Mucosa of descending colon (tissue), 3 donors: Measurements from ENCODE around the gene MAGI2. TPM values are rescaled to one million over a fixed set of nuclear protein-coding genes. Genes with fewer than 3 reads are reported as not detected.

Source experiments
- ATAC-seq: fragments of 200-7000 bp; cut with Tn5 transposase; one replicate; pipeline ENCODE4 v1.9.1; 2020; ENCODE audit warnings: mild to moderate bottlenecking, moderate library complexity
- DNase-seq, 3 donors: peaks; one replicate each; pipeline ENCODE4 v3.0.0-alpha.2; 2020
- H3K36me3 ChIP-seq: fragments of 200-600 bp; one replicate; pipeline ENCODE4 v1.8.0; 2021; ENCODE audit warnings: low read depth, mild to moderate bottlenecking
- H3K4me1 ChIP-seq: fragments of 200-600 bp; one replicate; pipeline ENCODE4 v1.8.0; 2021; ENCODE audit warnings: low read depth, mild to moderate bottlenecking
- H3K4me3 ChIP-seq: fragments of 200-600 bp; one replicate; pipeline ENCODE4 v1.8.0; 2021; ENCODE audit warnings: mild to moderate bottlenecking
- H3K9me3 ChIP-seq: fragments of 200-600 bp; one replicate; pipeline ENCODE4 v1.8.0; 2021; ENCODE audit warnings: mild to moderate bottlenecking
- CTCF ChIP-seq: fragments of 200-600 bp; IDR thresholded peaks from one replicate; pipeline ENCODE4 v1.8.0; 2022; ENCODE audit warnings: antibody characterized with exemption, mild to moderate bottlenecking
- intact Hi-C, 2 donors: fragments of 100-400 bp; cut with DNase I in 1 of 2; cut with micrococcal nuclease in 1 of 2; formaldehyde crosslinking; loops; one replicate each; pipeline versions ENCODE4 v1.11.0 to v1.11.1; 2022; cut with DNase I, micrococcal nuclease
- total RNA-seq, 3 donors: library from RNA; stranded (reverse); fragmentation: NEBNext Ultra II Directional in 2 of 3; extraction: Animal tissue kit (Norgen Biotek cat#: 25700) in 2 of 3; gene quantifications; one replicate each; pipeline versions ENCODE4 v1.2.1 to v1.2.4, GENCODE V29; 2021 to 2023
- donor health status: DM: no; HTN: no; CAD: no; lungs with moderate emphysema.
- donor health status: DM: no; HTN: no; CAD: no.
- donor health status: DM: no; HTN: yes; CAD: no.

Gene MAGI2
- total RNA-seq, 3 donors from 2014 or later = 1.9 to 14.5 (median 2.7) TPM

DNA sequence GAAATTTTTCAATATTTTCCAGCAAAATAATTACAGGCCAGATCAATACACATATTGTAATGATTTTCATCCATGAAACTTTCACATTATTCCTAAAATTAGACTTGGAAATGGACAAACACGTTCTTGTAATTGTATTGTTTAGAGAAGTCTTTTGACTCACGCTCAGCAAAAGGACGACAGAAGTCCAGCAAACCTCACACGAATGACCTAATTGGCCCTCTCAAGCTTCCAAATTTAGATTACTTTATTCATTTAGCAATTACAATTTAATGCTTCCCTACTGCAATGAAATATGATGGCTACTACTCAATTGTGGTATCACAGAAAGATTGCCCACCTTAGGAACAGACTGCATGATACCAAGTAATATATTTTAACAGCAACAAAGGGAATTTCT lies 702.2 kb downstream of the MAGI2 start:
- no peak for TF ChIP-seq CTCF
- H3K9me3 ChIP-seq = no peaks in the 10 kb centered on the region
- no peaks in the 10 kb centered on the region for H3K4me1 ChIP-seq
- H3K4me3 ChIP-seq = no peak overlapping the region
- intact Hi-C loops = no loop called here
- ATAC-seq = no peak
- no peak for DNase-seq
- no peaks in the 10 kb centered on the region for H3K36me3 ChIP-seq

- H3K9me3 ChIP-seq = no peaks in the 10 kb centered on the region
- no peak for ATAC-seq
- TF ChIP-seq CTCF = no peak
- intact Hi-C loops = no loop called here
- no peaks in the 10 kb centered on the region for H3K36me3 ChIP-seq
- DNase-seq = no peak
- no peak overlapping the region for H3K4me3 ChIP-seq
- no peaks in the 10 kb centered on the region for H3K4me1 ChIP-seq
These were observed 704.3 kb downstream of the MAGI2 start for GRCh38 chr7:78749052-78749746.

GRCh38 chr7:78747592-78747991 lies 705.9 kb downstream of the MAGI2 start:
- H3K9me3 ChIP-seq = no peaks in the 10 kb centered on the region
- intact Hi-C loops = no loop called here
- no peak for DNase-seq
- ATAC-seq = no peak
- no peaks in the 10 kb centered on the region for H3K4me1 ChIP-seq
- H3K4me3 ChIP-seq = no peak overlapping the region
- no peaks in the 10 kb centered on the region for H3K36me3 ChIP-seq
- TF ChIP-seq CTCF = no peak

DNA sequence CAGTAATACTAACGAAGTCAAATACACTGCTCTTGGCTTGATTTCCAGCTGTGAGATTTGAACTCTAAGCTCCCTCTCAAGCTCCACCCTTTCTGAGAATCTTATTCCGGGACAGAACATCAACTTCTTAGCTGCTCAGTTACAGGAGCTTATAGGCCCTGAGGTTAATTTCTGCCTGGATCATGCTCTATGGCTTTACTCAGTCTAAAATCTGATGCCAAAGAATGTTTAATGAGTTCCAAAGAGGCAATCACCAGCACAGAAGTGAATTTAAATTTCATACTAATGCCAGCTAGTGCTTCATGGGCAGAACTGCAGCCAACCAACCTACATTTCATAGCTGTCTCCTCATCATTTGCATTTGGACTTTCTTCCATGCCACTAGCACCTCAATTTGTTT lies 707.2 kb downstream of the MAGI2 start:
- intact Hi-C loops = no loop called here
- no peaks in the 10 kb centered on the region for H3K36me3 ChIP-seq
- no peaks in the 10 kb centered on the region for H3K9me3 ChIP-seq
- no peaks in the 10 kb centered on the region for H3K4me1 ChIP-seq
- DNase-seq = no peak
- no peak for ATAC-seq
- no peak for TF ChIP-seq CTCF
- no peak overlapping the region for H3K4me3 ChIP-seq

DNA sequence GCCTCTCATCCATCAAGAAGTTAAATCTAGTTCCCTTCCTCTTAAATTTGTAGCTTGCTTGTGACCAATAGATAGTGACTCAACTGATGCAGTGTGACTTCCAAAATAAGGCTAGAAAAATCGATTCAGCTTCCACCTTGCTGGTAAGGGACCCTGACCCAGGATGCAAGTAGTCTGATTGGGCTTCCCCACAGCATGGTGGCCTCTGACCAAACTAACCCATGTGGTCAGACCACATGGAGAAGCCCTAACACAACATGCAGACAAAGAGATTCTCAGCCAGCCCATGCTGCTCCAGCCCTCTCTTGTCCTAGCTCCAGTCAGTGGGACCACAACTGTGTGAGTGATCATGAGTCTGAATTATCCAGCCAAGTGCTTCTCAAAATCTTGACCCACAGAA lies 710.8 kb downstream of the MAGI2 start:
- no peak for ATAC-seq
- intact Hi-C loops = no loop called here

More for the DNA sequence above, 710.8 kb downstream of the MAGI2 start:
- no peak overlapping the region for H3K4me3 ChIP-seq
- no peaks in the 10 kb centered on the region for H3K9me3 ChIP-seq
- TF ChIP-seq CTCF = no peak
- no peaks in the 10 kb centered on the region for H3K4me1 ChIP-seq
- no peak for DNase-seq
- no peaks in the 10 kb centered on the region for H3K36me3 ChIP-seq
